ENCODE results near the gene GGTLC1. TPM values are rescaled to one million over a fixed set of nuclear protein-coding genes. Genes with fewer than 3 reads are reported as not detected.

GGTLC1 gene
- total and polyA plus RNA-seq, 2 of the 8 experiments (the other 6 are each of a cell fraction or from before 2014, with no cell fraction given) = not detected

- TF ChIP-seq CBX8 (IDR thresholded peaks at IDR 0.05; ENCODE audit: borderline replicate concordance, low read depth, low read length) (no peak), BCL11A (IDR thresholded peaks at IDR 0.05; ENCODE audit: low read depth in 2 of 2, low read length in 2 of 2) (no peak), TAF1 (IDR thresholded peaks at IDR 0.05; ENCODE audit: low read depth, low read length) (no peak), PHF8 (conservative IDR thresholded peaks at IDR 0.05; ENCODE audit: low read depth, low read length) (no peak), FOSL1 (IDR thresholded peaks at IDR 0.05; ENCODE audit: insufficient read depth, low read depth, low read length) (no peak), TAF7 (optimal IDR thresholded peaks at IDR 0.05; ENCODE audit: borderline replicate concordance, low read depth, low read length) (no peak), JUND (IDR thresholded peaks at IDR 0.05; ENCODE audit: low read length) (no peak)
Measured at GRCh38 chr20:23970049-23970448, 18.5 kb downstream of the GGTLC1 start (continued).

All from H1 (cell line).